Measurements from ENCODE around the gene CNP. TPM values are rescaled to one million over a fixed set of nuclear protein-coding genes. Genes with fewer than 3 reads are reported as not detected.
"Not testable (repeated sequence)": the region's sequence is repeated elsewhere in the genome, so short reads cannot be mapped to it uniquely, and the experiment has no call there.

Gene CNP
- polyA plus RNA-seq, 1 donor, result 40.1 TPM

GRCh38 chr17:42002792-42003301 is 36.3 kb downstream of the CNP start:
- no peak for DNase-seq (ENCODE audit: low read depth)

GRCh38 chr17:42005166-42005565 is 38.6 kb downstream of the CNP start:
- DNase-seq (ENCODE audit: low read depth), result no peak

GRCh38 chr17:42009170-42009569 is 42.6 kb downstream of the CNP start:
- no peak for DNase-seq (ENCODE audit: low read depth)

GRCh38 chr17:42010266-42010680 is 43.7 kb downstream of the CNP start:
- DNase-seq (ENCODE audit: low read depth), result not testable (repeated sequence)

GRCh38 chr17:42010898-42011516 is 44.4 kb downstream of the CNP start:
- DNase-seq (ENCODE audit: low read depth), result no peak

GRCh38 chr17:42012363-42012762 is 45.8 kb downstream of the CNP start:
- not testable (repeated sequence) for DNase-seq (ENCODE audit: low read depth)

GRCh38 chr17:42013740-42014139 is 47.1 kb downstream of the CNP start:
- not testable (repeated sequence) for DNase-seq (ENCODE audit: low read depth)

GRCh38 chr17:42016411-42016831 is 49.8 kb downstream of the CNP start:
- DNase-seq (ENCODE audit: low read depth), result no peak

- DNase-seq (ENCODE audit: low read depth), result peak; percentile 79
These were observed 50.6 kb downstream of the CNP start, which contains the start of gene DNAJC7 for GRCh38 chr17:42016941-42017865. Gene DNAJC7 (minus strand): TSS chr17:42017439. CDS start chr17:42017416, 23 bp downstream.

- no peak for DNase-seq (ENCODE audit: low read depth)
These were observed 51.2 kb downstream of the CNP start for GRCh38 chr17:42017866-42018200.

GRCh38 chr17:42018339-42018738 is 51.7 kb downstream of the CNP start:
- DNase-seq (ENCODE audit: low read depth), result no peak

- no peak for DNase-seq (ENCODE audit: low read depth)
These were observed 52.4 kb downstream of the CNP start for GRCh38 chr17:42018988-42019387.

- DNase-seq (ENCODE audit: low read depth), result peak; percentile 67
These were observed 53.2 kb downstream of the CNP start, which contains the start of gene NKIRAS2 for GRCh38 chr17:42019509-42020404. Gene NKIRAS2 (plus strand): TSS chr17:42020090. CDS start chr17:42021578, 1,488 bp downstream.

- not testable (repeated sequence) for DNase-seq (ENCODE audit: low read depth)
These were observed 54.2 kb downstream of the CNP start for GRCh38 chr17:42020845-42021244.

GRCh38 chr17:42023524-42024349 is 57.1 kb downstream of the CNP start:
- no peak for DNase-seq (ENCODE audit: low read depth)

- no peak for DNase-seq (ENCODE audit: low read depth)
These were observed 58.6 kb downstream of the CNP start for GRCh38 chr17:42025191-42025579.

GRCh38 chr17:42025936-42026335 is 59.3 kb downstream of the CNP start:
- no peak for DNase-seq (ENCODE audit: low read depth)

GRCh38 chr17:42026857-42027589 is 60.4 kb downstream of the CNP start:
- no peak for DNase-seq (ENCODE audit: low read depth)
